A673 (cell line): ENCODE measurements around the gene NOS1AP.

Experiments
- EZH2 ChIP-seq: fragments of 200-600 bp; sonication (generic); IDR thresholded peaks from 2 replicates; pipeline ENCODE4 v1.6.1; 2017; ENCODE audit warnings: borderline replicate concordance, low read depth, mild to moderate bottlenecking, mixed read lengths, antibody characterized with exemption, low read length; ENCODE audit not compliant: poor library complexity, severe bottlenecking
- TF ChIP-seq, protein P1 (sequence below): fragments of 300-800, 200-600 bp; sonication (generic); conservative IDR thresholded peaks from 2 replicates; pipeline ENCODE4 v1.5.1; 2017; ENCODE audit warnings: low read depth, mild to moderate bottlenecking, antibody characterized with exemption, low read length, moderate library complexity, mixed read lengths

GRCh38 chr1:162204823-162205155 is 135.3 kb downstream of the NOS1AP start:
- TF ChIP-seq, protein P1, sequence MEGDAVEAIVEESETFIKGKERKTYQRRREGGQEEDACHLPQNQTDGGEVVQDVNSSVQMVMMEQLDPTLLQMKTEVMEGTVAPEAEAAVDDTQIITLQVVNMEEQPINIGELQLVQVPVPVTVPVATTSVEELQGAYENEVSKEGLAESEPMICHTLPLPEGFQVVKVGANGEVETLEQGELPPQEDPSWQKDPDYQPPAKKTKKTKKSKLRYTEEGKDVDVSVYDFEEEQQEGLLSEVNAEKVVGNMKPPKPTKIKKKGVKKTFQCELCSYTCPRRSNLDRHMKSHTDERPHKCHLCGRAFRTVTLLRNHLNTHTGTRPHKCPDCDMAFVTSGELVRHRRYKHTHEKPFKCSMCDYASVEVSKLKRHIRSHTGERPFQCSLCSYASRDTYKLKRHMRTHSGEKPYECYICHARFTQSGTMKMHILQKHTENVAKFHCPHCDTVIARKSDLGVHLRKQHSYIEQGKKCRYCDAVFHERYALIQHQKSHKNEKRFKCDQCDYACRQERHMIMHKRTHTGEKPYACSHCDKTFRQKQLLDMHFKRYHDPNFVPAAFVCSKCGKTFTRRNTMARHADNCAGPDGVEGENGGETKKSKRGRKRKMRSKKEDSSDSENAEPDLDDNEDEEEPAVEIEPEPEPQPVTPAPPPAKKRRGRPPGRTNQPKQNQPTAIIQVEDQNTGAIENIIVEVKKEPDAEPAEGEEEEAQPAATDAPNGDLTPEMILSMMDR = no peak
- no peak for TF ChIP-seq EZH2
